Ovary (tissue), 10 donors: ENCODE results near the gene CENPA. TPM values are rescaled to one million over a fixed set of nuclear protein-coding genes. Genes with fewer than 3 reads are reported as not detected.

Experiments used
- DNase-seq, 5 donors: peaks; one replicate each; pipeline ENCODE4 v3.0.0-alpha.2; 2019 to 2020
- H3K27ac ChIP-seq, 2 donors: fragments of 200-600 bp; one replicate each; pipeline versions ENCODE4 v1.5.1 to v1.8.0; 2019 to 2022
- H3K27me3 ChIP-seq: fragments of 200-600 bp; one replicate; pipeline ENCODE4 v1.8.0; 2022
- H3K36me3 ChIP-seq: fragments of 200-600 bp; sonication (generic); one replicate; pipeline ENCODE4 v1.5.1; 2019
- H3K4me1 ChIP-seq: one replicate; pipeline ENCODE4 v1.8.1; 2013; ENCODE audit warnings: mild to moderate bottlenecking, moderate library complexity; ENCODE audit not compliant: insufficient read depth
- H3K4me3 ChIP-seq: fragments of 200-600 bp; sonication (generic); one replicate; pipeline ENCODE4 v1.5.1; 2017
- H3K9me3 ChIP-seq, 2 donors: fragments of 200-600 bp in 1 of 2; sonication (generic) in 1 of 2; one replicate each; pipeline versions ENCODE4 v1.5.1 to v1.8.1; 2013 to 2019; ENCODE audit warnings: mild to moderate bottlenecking in 1 of 2, moderate library complexity in 1 of 2
- EP300 ChIP-seq: sonication (generic); formaldehyde crosslinking; IDR thresholded peaks from one replicate; pipeline ENCODE4 v1.6.1; 2017; ENCODE audit warnings: antibody characterized with exemption
- POLR2A ChIP-seq: fragments of 450-650 bp; IDR thresholded peaks from one replicate; pipeline ENCODE4 v1.6.1; 2017; ENCODE audit warnings: antibody characterized with exemption, mild to moderate bottlenecking, moderate library complexity
- WGBS, 3 donors: extraction: QIAGEN DNeasy Blood & Tissue Kit in 1 of 3; methylation state at CpG; one replicate each; pipeline versions ENCODE4 v1.1.5 to v1.1.7; 2013 to 2017; 5-methylcytosine and 5-hydroxymethylcytosine counted together
- intact Hi-C, 4 donors: fragments of 100-400 bp; cut with DNase I; formaldehyde crosslinking; loops; one replicate each; pipeline versions ENCODE4 v1.11.0 to v1.15.1; 2022 to 2023
- long read RNA-seq, 3 donors: library from polyadenylated mRNA in 2 of 3; unstranded in 2 of 3; transcript quantifications; one replicate each; pipeline ENCODE4 v2.0.0 and lab custom pipeline, GENCODE V29; 2021 to 2026
- polyA plus RNA-seq, 2 donors: library from polyadenylated mRNA; stranded (reverse); fragments of 200-250 nt in 1 of 2; fragments of 350-450 nt in 1 of 2; fragmentation: Illumina TruSeq in 1 of 2; extraction: RNeasy Lipid Tissue Mini Kit (QIAGEN cat#74804) in 1 of 2; gene quantifications; one replicate each; pipeline ENCODE4 v1.2.3, GENCODE V29; 2013 to 2014
- total RNA-seq, 7 donors: library from RNA; depleted of rRNA in 2 of 7; stranded (reverse); fragments of >200 nt in 2 of 7; fragmentation: NEBNext Ultra II Directional in 3 of 7; extraction: Animal tissue kit (Norgen Biotek cat#: 25700) in 3 of 7; gene quantifications; one replicate each; pipeline versions ENCODE4 v1.1.0 to v1.2.4, GENCODE V29; 2016 to 2023
- TF ChIP-seq, protein P1 (sequence below), 3 donors: fragments of 450-650 bp in 2 of 3; fragments of 200-600 bp in 1 of 3; IDR thresholded peaks; one replicate each; pipeline versions ENCODE4 v1.5.1 to v1.8.0; 2016 to 2022; ENCODE audit warnings: antibody characterized with exemption in 3 of 3, mild to moderate bottlenecking in 1 of 3
- donor health status: DM: no; HTN: no; CAD: no; lungs with moderate emphysema.
- donor health status: DM: no; HTN: no; CAD: no.
- donor health status: Bipolar disorder and iron deficiency.
- donor health status: DM: yes; HTN: yes; CAD: no.
- donor health status: DM: no; HTN: no; CAD: no.
- donor health status: DM: yes; HTN: yes; CAD: no.

Gene CENPA
- total RNA-seq (1 to 10 TPM in 1 of 7 donors, under 1 TPM in 2, not detected in 4; 0.56 to 1.0 (median 0.87) TPM), polyA plus RNA-seq (1 to 10 TPM in 1 of 2 donors, under 1 TPM in 1; 0.21 to 1.4 TPM)
- long read RNA-seq, donor 1, partial matches to known transcripts, result 0 of 19 reads
- long read RNA-seq, donor 1, other reads (novel, unspliced or antisense), result 19 of 19 reads
- long read RNA-seq, donor 2, transcript CENPA-202 (5 exons, 1,452 nt), result major isoform, 22 of 25 reads
- long read RNA-seq, donor 2, partial matches to known transcripts, result 0 of 25 reads
- long read RNA-seq, donor 2, other reads (novel, unspliced or antisense), result 0 of 25 reads
- long read RNA-seq, donor 3, partial matches to known transcripts, result 0 of 3 reads
- long read RNA-seq, donor 3, other reads (novel, unspliced or antisense), result 3 of 3 reads

DNA sequence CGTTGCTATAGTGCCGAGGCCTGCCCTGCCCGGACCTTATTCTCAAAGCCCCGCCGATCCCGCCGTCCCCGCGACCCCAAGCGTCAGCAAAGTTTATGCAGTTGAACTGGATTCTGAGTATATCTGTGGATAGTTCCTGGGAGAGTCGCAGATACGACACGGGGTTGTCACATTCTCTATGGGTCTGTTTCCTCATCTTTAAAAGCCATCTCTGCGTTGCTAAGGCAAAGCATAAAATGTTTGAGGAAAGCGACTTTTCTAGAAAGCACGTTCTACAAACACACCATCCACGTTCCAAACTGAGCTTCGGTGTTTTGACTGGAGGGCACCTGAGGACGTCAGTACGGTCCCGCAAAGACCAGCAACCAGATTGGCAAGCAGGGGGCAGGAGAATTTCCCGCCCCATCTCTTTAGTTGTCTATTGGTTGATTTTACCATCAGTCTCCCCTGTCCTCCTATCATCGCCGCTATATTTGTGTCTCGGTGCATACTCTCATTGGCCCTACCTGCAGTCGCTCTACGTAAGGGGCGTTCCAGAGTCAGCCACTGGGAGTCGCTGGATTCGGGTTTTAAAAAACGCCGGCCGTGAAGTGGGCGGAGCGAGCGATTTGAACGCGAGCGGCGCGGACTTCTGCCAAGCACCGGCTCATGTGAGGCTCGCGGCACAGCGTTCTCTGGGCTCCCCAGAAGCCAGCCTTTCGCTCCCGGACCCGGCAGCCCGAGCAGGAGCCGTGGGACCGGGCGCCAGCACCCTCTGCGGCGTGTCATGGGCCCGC, at the start of gene CENPA:
CENPA (plus strand) TSS at position 626 of the 776 bp plus-strand sequence; CDS start at position 767, 141 bp downstream.
- peak; percentile 95 to 98 (median 97) for DNase-seq
- Histone ChIP-seq H3K36me3 (no peaks in the 10 kb centered on the region), H3K27ac (no peak within 1 kb of the TSS), H3K27me3 (no peaks in the 10 kb centered on the region), H3K9me3 (no peaks in the 10 kb centered on the region), H3K4me1 (peaks cover 3% of the 10 kb centered on the region), H3K4me3 (peak within 1 kb of the TSS; percentile 60)
- intact Hi-C loops, result no loop called here
- TF ChIP-seq POLR2A (no peak), EP300 (no peak)
- TF ChIP-seq, protein P1, sequence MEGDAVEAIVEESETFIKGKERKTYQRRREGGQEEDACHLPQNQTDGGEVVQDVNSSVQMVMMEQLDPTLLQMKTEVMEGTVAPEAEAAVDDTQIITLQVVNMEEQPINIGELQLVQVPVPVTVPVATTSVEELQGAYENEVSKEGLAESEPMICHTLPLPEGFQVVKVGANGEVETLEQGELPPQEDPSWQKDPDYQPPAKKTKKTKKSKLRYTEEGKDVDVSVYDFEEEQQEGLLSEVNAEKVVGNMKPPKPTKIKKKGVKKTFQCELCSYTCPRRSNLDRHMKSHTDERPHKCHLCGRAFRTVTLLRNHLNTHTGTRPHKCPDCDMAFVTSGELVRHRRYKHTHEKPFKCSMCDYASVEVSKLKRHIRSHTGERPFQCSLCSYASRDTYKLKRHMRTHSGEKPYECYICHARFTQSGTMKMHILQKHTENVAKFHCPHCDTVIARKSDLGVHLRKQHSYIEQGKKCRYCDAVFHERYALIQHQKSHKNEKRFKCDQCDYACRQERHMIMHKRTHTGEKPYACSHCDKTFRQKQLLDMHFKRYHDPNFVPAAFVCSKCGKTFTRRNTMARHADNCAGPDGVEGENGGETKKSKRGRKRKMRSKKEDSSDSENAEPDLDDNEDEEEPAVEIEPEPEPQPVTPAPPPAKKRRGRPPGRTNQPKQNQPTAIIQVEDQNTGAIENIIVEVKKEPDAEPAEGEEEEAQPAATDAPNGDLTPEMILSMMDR (IDR thresholded peaks at IDR 0.05), result peak in 2 of 3 donors; percentile 35 to 55
- WGBS, 3 donors, result 1% methylated on average over 45 to 55 of the region's 55 CpGs

GRCh38 chr2:26737221-26737620, 48.6 kb upstream of the CENPA start:
- no peaks in the 10 kb centered on the region for H3K36me3 ChIP-seq
- DNase-seq, result no peak
- peaks cover 4% of the 10 kb centered on the region for H3K4me1 ChIP-seq
- no peak overlapping the region for H3K4me3 ChIP-seq
- no peak for TF ChIP-seq EP300
- intact Hi-C loops, result loop anchor here in 1 of 4 donors (2.0 kb wide), 1 partner anchor 124 kb away; no protein-coding TSS in a partner anchor
- WGBS, 3 donors, result 91 to 95% (median 93%) methylated on average over 4 of the region's 4 CpGs
- no peaks in the 10 kb centered on the region for H3K9me3 ChIP-seq
- H3K27me3 ChIP-seq, result no peaks in the 10 kb centered on the region
- no peak overlapping the region for H3K27ac ChIP-seq

DNA sequence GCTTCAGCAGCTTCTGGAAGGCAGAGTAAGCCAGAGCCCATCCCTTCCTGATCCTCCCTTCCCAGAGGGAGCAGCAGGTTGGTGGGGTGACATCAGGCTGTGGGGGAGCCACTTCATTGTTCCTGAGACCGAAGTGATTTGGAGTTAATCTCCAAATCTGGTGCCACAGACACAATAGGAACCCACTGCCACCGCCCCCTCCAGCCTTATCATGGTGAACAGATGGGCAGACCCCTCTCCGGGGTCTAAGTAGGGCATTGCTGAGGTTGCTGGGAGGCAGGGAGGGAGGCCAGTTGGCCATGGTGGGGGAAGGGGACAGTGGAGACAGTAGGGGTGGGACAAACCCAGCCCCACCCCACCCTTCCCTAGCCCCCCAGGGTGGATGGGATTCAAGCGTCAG, 47.4 kb upstream of the CENPA start:
- H3K9me3 ChIP-seq, result no peaks in the 10 kb centered on the region
- H3K27ac ChIP-seq, result no peak overlapping the region
- TF ChIP-seq POLR2A (no peak), EP300 (no peak)
- TF ChIP-seq, protein P1 (IDR thresholded peaks at IDR 0.05), result no peak
- H3K4me3 ChIP-seq, result no peak overlapping the region
- no peaks in the 10 kb centered on the region for H3K36me3 ChIP-seq
- peaks cover 4% of the 10 kb centered on the region for H3K4me1 ChIP-seq
- intact Hi-C loops, result no loop called here
- WGBS, 3 donors, result 88 to 94% (median 91%) methylated on average over 4 of the region's 4 CpGs
- no peaks in the 10 kb centered on the region for H3K27me3 ChIP-seq
- no peak for DNase-seq

GRCh38 chr2:26739514-26739913, 46.3 kb upstream of the CENPA start:
- intact Hi-C loops, result no loop called here
- Histone ChIP-seq H3K4me1 (peaks cover 4% of the 10 kb centered on the region), H3K4me3 (no peak overlapping the region), H3K36me3 (no peaks in the 10 kb centered on the region), H3K27ac (no peak overlapping the region), H3K27me3 (no peaks in the 10 kb centered on the region), H3K9me3 (no peaks in the 10 kb centered on the region)
- TF ChIP-seq, protein P1 (IDR thresholded peaks at IDR 0.05), result no peak
- TF ChIP-seq POLR2A, result no peak
- no peak for TF ChIP-seq EP300
- 87 to 95% (median 94%) methylated on average over 7 of the region's 7 CpGs for WGBS, 3 donors
- DNase-seq, result no peak
